K562 (cell line): ENCODE data around the gene NCAM2. TPM values are rescaled to one million over a fixed set of nuclear protein-coding genes. Genes with fewer than 3 reads are reported as not detected.

ENCODE experiments used
- ATAC-seq: fragments of 200-7000 bp; cut with Tn5 transposase; 3 replicates; pipeline ENCODE4 v1.9.1; 2020; ENCODE audit warnings: moderate library complexity
- BruUV-seq: library from RNA; stranded (reverse); fragments of 400-500 nt; replicated peaks from 2 replicates; lab custom pipeline; 2021; lab: Mats Ljungman, UMichigan
- CTCF ChIA-PET: fragments of 300-600 bp; formaldehyde crosslinking; extraction: SDS; loops from one replicate; lab custom pipeline; 2021; ENCODE audit warnings: low intra/inter-chr PET ratio; lab: Yijun Ruan, JAX
- POLR2A ChIA-PET: fragments of 300-600, 350-650 bp; sonication (Branson Sonifier 250); formaldehyde crosslinking; extraction: SDS; loops from one replicate; lab custom pipeline; 2021; ENCODE audit warnings: antibody characterized with exemption, inconsistent platforms; lab: Yijun Ruan, JAX
- DNase-seq, 4 experiments: peaks; one replicate each; pipeline versions ENCODE4 v3.0.0 to v3.0.0-alpha.2; 2011 to 2018; ENCODE audit warnings: low spot score in 3 of 4, mixed read lengths in 3 of 4; ENCODE audit errors: extremely low read depth in 1 of 4
- FAIRE-seq: peaks from 2 replicates; lab custom pipeline; 2011; peaks lifted over from hg19 to GRCh38; lab: Jason Lieb, UNC
- H2AFZ ChIP-seq: 2 replicates; pipeline ENCODE4 v1.6.0; 2011; ENCODE audit warnings: low read depth, low read length, control low read depth, inconsistent platforms
- H3K27ac ChIP-seq: fragments of 200-600 bp; 3 replicates; pipeline ENCODE4 v1.8.0; 2011; ENCODE audit warnings: low read depth, mild to moderate bottlenecking, control low read depth, inconsistent platforms, low read length, moderate library complexity, mixed read lengths; ENCODE audit errors: extremely low read depth
- H3K27me3 ChIP-seq, 2 experiments: fragments of 300-600 bp in 1 of 2; 2 replicates in 1 of 2; 3 replicates in 1 of 2; pipeline versions ENCODE4 v1.6.0 to v1.8.0; 2011; ENCODE audit warnings: inconsistent platforms in 2 of 2, low read length in 2 of 2, mild to moderate bottlenecking in 1 of 2, mixed read lengths in 1 of 2, moderate library complexity in 1 of 2; ENCODE audit not compliant: control insufficient read depth in 2 of 2, insufficient read depth in 2 of 2
- H3K36me3 ChIP-seq: fragments of 300-600 bp; 3 replicates; pipeline ENCODE4 v1.8.0; 2011; ENCODE audit warnings: mild to moderate bottlenecking, low read length, inconsistent platforms; ENCODE audit not compliant: control insufficient read depth, insufficient read depth
- H3K4me1 ChIP-seq, 2 experiments: fragments of 200-600 bp in 1 of 2; replicated peaks in 1 of 2; 2 replicates in 1 of 2; 3 replicates in 1 of 2; pipeline versions ENCODE4 v1.5.1 to v1.8.0; 2011; ENCODE audit warnings: inconsistent platforms in 2 of 2, low read length in 2 of 2, mild to moderate bottlenecking in 1 of 2, mixed read lengths in 1 of 2, moderate library complexity in 1 of 2; ENCODE audit not compliant: control insufficient read depth in 2 of 2, insufficient read depth in 2 of 2
- H3K4me2 ChIP-seq: 2 replicates; pipeline ENCODE4 v1.6.1; 2011; ENCODE audit warnings: low read length, control low read depth, inconsistent platforms, mixed read lengths; ENCODE audit not compliant: insufficient read depth
- H3K4me3 ChIP-seq: fragments of 200-600 bp; sonication (generic), shearing (Covaris generic); 2 replicates; pipeline ENCODE4 v1.5.1; 2016; ENCODE audit warnings: control low read depth, inconsistent platforms
- H3K79me2 ChIP-seq: fragments of 200-600 bp; 3 replicates; pipeline ENCODE4 v1.8.0; 2011; ENCODE audit warnings: low read length, inconsistent platforms; ENCODE audit not compliant: control insufficient read depth, insufficient read depth
- H3K9ac ChIP-seq, 2 experiments: 2 replicates each; pipeline versions ENCODE4 v1.6.0 to v1.6.1; 2011; ENCODE audit warnings: low read depth in 2 of 2, low read length in 2 of 2, control low read depth in 1 of 2, inconsistent platforms in 1 of 2, mild to moderate bottlenecking in 1 of 2, mixed read lengths in 1 of 2; ENCODE audit not compliant: insufficient read depth in 1 of 2
- H3K9me1 ChIP-seq: one replicate; pipeline ENCODE4 v1.6.0; 2011; ENCODE audit warnings: inconsistent platforms, mild to moderate bottlenecking, low read length, moderate library complexity; ENCODE audit not compliant: control insufficient read depth, insufficient read depth
- H3K9me3 ChIP-seq: replicated peaks from 2 replicates; pipeline ENCODE4 v1.5.1; 2011; ENCODE audit warnings: low read depth, low read length, inconsistent platforms; ENCODE audit not compliant: control insufficient read depth, insufficient read depth
- H4K20me1 ChIP-seq: replicated peaks from 2 replicates; pipeline ENCODE4 v1.6.1; 2011; ENCODE audit warnings: low read length, inconsistent platforms, mixed read lengths; ENCODE audit not compliant: control insufficient read depth, insufficient read depth
- FOS ChIP-seq: IDR thresholded peaks from 3 replicates; pipeline ENCODE4 v1.6.1; 2011; ENCODE audit not compliant: insufficient read length; ENCODE audit errors: extremely low read depth
- GTF2F1 ChIP-seq: IDR thresholded peaks from 2 replicates; pipeline ENCODE4 v1.6.1; 2011; ENCODE audit warnings: low read depth, low read length, improper control_type of control experiment
- MXD1 ChIP-seq: fragments of 250-450 bp; sonication (Bioruptor Pico); IDR thresholded peaks from 2 replicates; pipeline ENCODE4 v1.8.0; 2021; ENCODE audit warnings: borderline replicate concordance, mild to moderate bottlenecking, moderate library complexity; ENCODE audit not compliant: poor library complexity, severe bottlenecking
- PKNOX1 ChIP-seq: fragments of 450-650 bp; IDR thresholded peaks from 2 replicates; pipeline ENCODE4 v1.6.1; 2016
- RAD21 ChIP-seq, 2 experiments: fragments of 250-450 bp in 1 of 2; fragments of 450-650 bp in 1 of 2; sonication (Bioruptor Pico) in 1 of 2; formaldehyde crosslinking in 1 of 2; IDR thresholded peaks in 1 of 2; conservative IDR thresholded peaks in 1 of 2; 2 replicates each; pipeline versions ENCODE4 v1.4.0 to v1.8.0; 2020 to 2022; ENCODE audit warnings: mild to moderate bottlenecking in 2 of 2, moderate library complexity in 1 of 2
- RCOR1 ChIP-seq, 2 experiments: IDR thresholded peaks; 2 replicates each; pipeline ENCODE4 v1.6.1; 2012; ENCODE audit warnings: low read depth in 2 of 2, low read length in 2 of 2, borderline replicate concordance in 1 of 2, improper control_type of control experiment in 1 of 2
- TAF9B ChIP-seq: fragments of 450-650 bp; IDR thresholded peaks from 2 replicates; pipeline ENCODE4 v1.6.1; 2018; ENCODE audit warnings: mild to moderate bottlenecking; ENCODE audit not compliant: partially characterized antibody
- THRAP3 ChIP-seq: fragments of 450-650 bp; IDR thresholded peaks from 2 replicates; pipeline ENCODE4 v1.6.1; 2016; ENCODE audit warnings: mild to moderate bottlenecking, inconsistent platforms, borderline replicate concordance
- ZNF384 ChIP-seq: IDR thresholded peaks from 2 replicates; pipeline ENCODE4 v1.6.1; 2012; ENCODE audit warnings: low read depth, low read length, improper control_type of control experiment
- WGBS: fragments of 100-300 bp; shearing (Covaris generic); methylation state at CpG from one replicate; pipeline ENCODE4 v1.1.6; 2016; ENCODE audit warnings: low coverage, mixed read lengths; ENCODE audit not compliant: insufficient coverage; ENCODE audit errors: missing lambda C conversion rate; 5-methylcytosine and 5-hydroxymethylcytosine counted together
- in situ Hi-C: fragments of 300-500 bp; cut with MboI; formaldehyde crosslinking; loops from 4 replicates; pipeline ENCODE4 v1.15.0; 2018; ENCODE audit warnings: inconsistent platforms, mixed read lengths
- intact Hi-C: fragments of 100-400 bp; cut with micrococcal nuclease; formaldehyde crosslinking; loops from 2 replicates; pipeline ENCODE4 v1.14.2; 2022
- polyA plus RNA-seq, 8 experiments: library from polyadenylated mRNA; depleted of rRNA in 4 of 8; stranded (reverse) in 5 of 8; unstranded in 3 of 8; fragments of >200 nt; fragmentation: Nextera tagmentation in 2 of 8; fragmentation: Illumina TruSeq in 1 of 8; extraction: Ambion mirVana in 2 of 8; extraction: Trizol in 1 of 8; gene quantifications; 2 replicates each; pipeline versions ENCODE4 v1.2.1 to v1.2.3, GENCODE V29; 2011 to 2014; ENCODE audit warnings: inconsistent platforms in 1 of 8, missing spikeins in 1 of 8
- total RNA-seq, 7 experiments: library from RNA; depleted of rRNA in 6 of 7; stranded (reverse); fragments of >200 nt in 6 of 7; fragmentation: Illumina TruSeq in 2 of 7; extraction: Trizol in 2 of 7; gene quantifications; 2 replicates each; pipeline versions ENCODE4 v1.2.1 to v1.2.3, GENCODE V29; 2011 to 2021; ENCODE audit warnings: low replicate concordance in 1 of 7

Gene NCAM2
- total and polyA plus RNA-seq, 9 of the 15 experiments (the other 6 are each of a cell fraction or from before 2014, with no cell fraction given), result 14.0 to 58.2 (median 27.8) TPM

GRCh38 chr21:21162786-21163185, 164.6 kb downstream of the NCAM2 start (continued):
- TF ChIP-seq PKNOX1 (0 out of 2 replicates have a peak, but pooled peaks have one; percentile 2), TAF9B (no peak), THRAP3 (no peak), FOS (no peak)

GRCh38 chr21:21163904-21164303, 165.7 kb downstream of the NCAM2 start:
- in situ Hi-C loops (no loop called here), intact Hi-C loops (loop anchor here (1.0 to 5.0 kb wide), 3 partner anchors 38 to 523 kb away; no protein-coding TSS in a partner anchor)
- ATAC-seq (peak; percentile 71), FAIRE-seq (peak; percentile 79), DNase-seq (peak; percentile 44 to 85 (median 52))
- Histone ChIP-seq H3K4me1 (peaks cover 7 to 10% of the 10 kb centered on the region in 2 experiments; a peak in 4 of 5 replicates), H3K9me1 (no peaks in the 10 kb centered on the region), H3K36me3 (peaks cover 2% of the 10 kb centered on the region; the same call in 1 of the 3 replicates), H3K4me3 (no peak overlapping the region), H2AFZ (no peak overlapping the region), H3K4me2 (no peak overlapping the region; the same call in 1 of the 2 replicates), H3K9me3 (no peaks in the 10 kb centered on the region), H4K20me1 (0 out of 2 replicates have a peak, but pooled peaks cover 4% of the 10 kb centered on the region), H3K9ac (no peak overlapping the region), H3K79me2 (peaks cover 97% of the 10 kb centered on the region), H3K27me3 (no peaks in the 10 kb centered on the region), H3K27ac (peak overlapping the region; percentile 71; the same call in 1 of the 3 replicates)
- WGBS, result 0% methylated on average over 1 of the region's 1 CpG
- ChIA-PET POLR2A (interaction anchor here (0.6 to 1.3 kb wide), 2 partner anchors 15 to 45 kb away, joined by 4 read pairs; no protein-coding TSS in a partner anchor), CTCF (interaction anchor here (0.9 to 1.6 kb wide), 2 partner anchors 209 to 210 kb away, joined by 3 to 8 read pairs; no protein-coding TSS in a partner anchor)
- BruUV-seq, result no TSS peak
- peak; percentile 77; the same call in 1 of the 2 replicates for TF ChIP-seq ZNF384
- peak in 1 of 2 experiments; percentile 59; a peak in 2 of 4 replicates for TF ChIP-seq RCOR1 (IDR thresholded peaks at IDR 0.05; ENCODE audit: borderline replicate concordance in 1 of 2, low read depth in 2 of 2, low read length in 2 of 2)
- no peak for TF ChIP-seq GTF2F1
- TF ChIP-seq RAD21 (CRISPR knock-in tag; conservative IDR thresholded peaks at IDR 0.05 in 1 of 2, IDR thresholded peaks at IDR 0.05 in 1 of 2), result peak; percentile 69 to 73
- TF ChIP-seq MXD1 (CRISPR knock-in tag), result no peak
